Measurements from ENCODE around the gene NOG. TPM values are rescaled to one million over a fixed set of nuclear protein-coding genes. Genes with fewer than 3 reads are reported as not detected.

NOG gene
- total RNA-seq, 1 experiment from 2014 or later: not detected

DNA sequence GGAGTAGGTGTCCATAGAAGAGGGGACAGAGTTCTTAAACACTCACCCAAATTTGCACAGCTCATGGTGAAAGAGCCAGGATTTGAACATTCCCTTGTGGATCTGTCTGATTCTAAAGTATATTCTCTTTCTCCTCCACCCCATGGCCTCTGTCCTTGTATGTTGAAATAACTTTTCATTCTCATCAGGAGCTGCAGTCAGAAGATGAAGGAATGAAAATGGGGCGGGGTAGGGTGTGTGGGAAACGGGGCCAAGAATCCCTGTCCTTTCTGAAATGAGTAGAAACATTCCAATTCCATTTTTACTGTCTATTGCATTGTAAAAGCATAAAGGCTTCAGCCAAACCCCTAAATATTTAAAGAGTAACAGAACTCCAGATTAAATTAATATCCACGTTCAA lies 42.8 kb downstream of the NOG start:
- H3K9me3 ChIP-seq (ENCODE audit: low read length): no peaks in the 10 kb centered on the region
- H3K36me3 ChIP-seq (ENCODE audit: insufficient read depth, low read length): no peaks in the 10 kb centered on the region
- no peaks in the 10 kb centered on the region for H3K4me1 ChIP-seq (ENCODE audit: low read length)
- no peaks in the 10 kb centered on the region for H3K27me3 ChIP-seq (ENCODE audit: low read length)
- H3K27ac ChIP-seq (ENCODE audit: low read length): no peak overlapping the region
- DNase-seq: no peak
- no peak overlapping the region for H3K4me3 ChIP-seq (ENCODE audit: low read length)
- H3K9ac ChIP-seq (ENCODE audit: low read length): no peak overlapping the region
- no peak overlapping the region for H2AFZ ChIP-seq (ENCODE audit: low read length)
- H3K4me2 ChIP-seq (ENCODE audit: low read depth, low read length, poor library complexity, severe bottlenecking): no peak overlapping the region
- no peaks in the 10 kb centered on the region for H4K20me1 ChIP-seq (ENCODE audit: insufficient read depth, low read depth, low read length)
- H3K9me2 ChIP-seq (replicated peaks; ENCODE audit: insufficient read depth, low read length): no peaks in the 10 kb centered on the region
- H3K79me2 ChIP-seq (ENCODE audit: low read length): no peaks in the 10 kb centered on the region

- H3K4me3 ChIP-seq (ENCODE audit: low read length): no peak overlapping the region
- no peaks in the 10 kb centered on the region for H3K79me2 ChIP-seq (ENCODE audit: low read length)
- H3K4me1 ChIP-seq (ENCODE audit: low read length): no peaks in the 10 kb centered on the region
- H3K9me3 ChIP-seq (ENCODE audit: low read length): no peaks in the 10 kb centered on the region
- no peaks in the 10 kb centered on the region for H3K9me2 ChIP-seq (replicated peaks; ENCODE audit: insufficient read depth, low read length)
- H3K27me3 ChIP-seq (ENCODE audit: low read length): no peaks in the 10 kb centered on the region
- no peak overlapping the region for H3K27ac ChIP-seq (ENCODE audit: low read length)
- no peak for DNase-seq
- no peaks in the 10 kb centered on the region for H3K36me3 ChIP-seq (ENCODE audit: insufficient read depth, low read length)
- H3K4me2 ChIP-seq (ENCODE audit: low read depth, low read length, poor library complexity, severe bottlenecking): no peak overlapping the region
- H3K9ac ChIP-seq (ENCODE audit: low read length): no peak overlapping the region
- no peak overlapping the region for H2AFZ ChIP-seq (ENCODE audit: low read length)
- no peaks in the 10 kb centered on the region for H4K20me1 ChIP-seq (ENCODE audit: insufficient read depth, low read depth, low read length)
These were observed 43.8 kb downstream of the NOG start for GRCh38 chr17:56637254-56637653.

DNA sequence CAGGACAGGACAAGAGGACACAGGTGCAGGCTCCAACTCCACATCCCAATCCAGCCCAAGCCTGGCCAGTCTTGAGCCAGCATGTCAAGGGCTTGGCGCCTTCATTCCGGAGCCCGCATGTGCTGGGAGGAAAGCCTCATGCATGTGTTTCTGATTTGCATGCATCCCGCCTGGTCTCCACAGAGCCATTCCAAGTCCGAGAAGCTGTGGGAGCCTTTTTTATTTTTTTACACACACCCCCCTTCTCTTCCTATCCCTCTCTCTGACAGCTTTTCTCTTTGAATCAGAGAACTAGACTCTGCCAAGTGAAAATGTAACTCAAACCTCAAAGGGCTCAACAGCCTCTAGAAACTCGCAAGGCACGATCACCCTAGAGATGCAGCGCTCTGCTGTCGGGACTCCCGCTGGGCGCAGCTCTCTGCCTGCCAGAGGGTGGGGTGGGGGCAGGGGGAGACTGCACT lies 45.1 kb downstream of the NOG start:
- Histone ChIP-seq H3K9ac (ENCODE audit: low read length) (no peak overlapping the region), H4K20me1 (ENCODE audit: insufficient read depth, low read depth, low read length) (no peaks in the 10 kb centered on the region), H3K27me3 (ENCODE audit: low read length) (no peaks in the 10 kb centered on the region), H3K9me2 (replicated peaks; ENCODE audit: insufficient read depth, low read length) (no peaks in the 10 kb centered on the region), H3K36me3 (ENCODE audit: insufficient read depth, low read length) (no peaks in the 10 kb centered on the region), H3K27ac (ENCODE audit: low read length) (no peak overlapping the region), H3K4me1 (ENCODE audit: low read length) (no peaks in the 10 kb centered on the region), H3K4me3 (ENCODE audit: low read length) (no peak overlapping the region), H3K79me2 (ENCODE audit: low read length) (no peaks in the 10 kb centered on the region), H3K9me3 (ENCODE audit: low read length) (no peaks in the 10 kb centered on the region), H2AFZ (ENCODE audit: low read length) (no peak overlapping the region), H3K4me2 (ENCODE audit: low read depth, low read length, poor library complexity, severe bottlenecking) (no peak overlapping the region)
- DNase-seq: no peak

- Histone ChIP-seq H3K27ac (ENCODE audit: low read length) (no peak overlapping the region), H3K9me2 (replicated peaks; ENCODE audit: insufficient read depth, low read length) (no peaks in the 10 kb centered on the region), H3K27me3 (ENCODE audit: low read length) (no peaks in the 10 kb centered on the region), H3K79me2 (ENCODE audit: low read length) (no peaks in the 10 kb centered on the region), H3K36me3 (ENCODE audit: insufficient read depth, low read length) (no peaks in the 10 kb centered on the region), H3K4me3 (ENCODE audit: low read length) (no peak overlapping the region), H3K9me3 (ENCODE audit: low read length) (no peaks in the 10 kb centered on the region), H2AFZ (ENCODE audit: low read length) (no peak overlapping the region), H3K9ac (ENCODE audit: low read length) (no peak overlapping the region), H3K4me1 (ENCODE audit: low read length) (no peaks in the 10 kb centered on the region), H4K20me1 (ENCODE audit: insufficient read depth, low read depth, low read length) (no peaks in the 10 kb centered on the region), H3K4me2 (ENCODE audit: low read depth, low read length, poor library complexity, severe bottlenecking) (no peak overlapping the region)
- no peak for DNase-seq
These were observed 46.0 kb downstream of the NOG start for GRCh38 chr17:56639517-56639916.

DNA sequence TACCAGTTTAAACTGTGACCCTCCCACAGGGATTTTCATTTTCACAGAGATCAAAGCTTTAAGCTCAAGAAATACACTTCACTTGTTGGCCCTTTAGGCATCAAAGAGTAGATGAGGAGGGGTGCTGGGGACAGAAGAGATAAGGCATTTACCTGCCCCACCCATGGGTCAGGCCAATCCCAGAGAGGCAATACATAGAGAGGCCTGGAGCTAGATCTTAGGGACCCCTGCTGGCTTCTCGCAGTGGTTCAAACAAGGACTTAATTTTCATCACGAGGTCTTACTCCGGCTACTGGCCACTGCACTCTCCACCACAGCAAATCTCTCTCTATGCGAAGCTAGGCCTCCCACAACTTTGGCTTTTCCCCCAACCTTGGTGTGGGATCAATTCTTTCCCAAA lies 46.6 kb downstream of the NOG start:
- Histone ChIP-seq H2AFZ (ENCODE audit: low read length) (no peak overlapping the region), H3K4me3 (ENCODE audit: low read length) (no peak overlapping the region), H4K20me1 (ENCODE audit: insufficient read depth, low read depth, low read length) (no peaks in the 10 kb centered on the region), H3K9ac (ENCODE audit: low read length) (no peak overlapping the region), H3K9me3 (ENCODE audit: low read length) (no peaks in the 10 kb centered on the region), H3K4me2 (ENCODE audit: low read depth, low read length, poor library complexity, severe bottlenecking) (no peak overlapping the region), H3K36me3 (ENCODE audit: insufficient read depth, low read length) (no peaks in the 10 kb centered on the region), H3K79me2 (ENCODE audit: low read length) (no peaks in the 10 kb centered on the region), H3K9me2 (replicated peaks; ENCODE audit: insufficient read depth, low read length) (no peaks in the 10 kb centered on the region), H3K27me3 (ENCODE audit: low read length) (no peaks in the 10 kb centered on the region), H3K4me1 (ENCODE audit: low read length) (no peaks in the 10 kb centered on the region), H3K27ac (ENCODE audit: low read length) (no peak overlapping the region)
- DNase-seq: no peak

DNA sequence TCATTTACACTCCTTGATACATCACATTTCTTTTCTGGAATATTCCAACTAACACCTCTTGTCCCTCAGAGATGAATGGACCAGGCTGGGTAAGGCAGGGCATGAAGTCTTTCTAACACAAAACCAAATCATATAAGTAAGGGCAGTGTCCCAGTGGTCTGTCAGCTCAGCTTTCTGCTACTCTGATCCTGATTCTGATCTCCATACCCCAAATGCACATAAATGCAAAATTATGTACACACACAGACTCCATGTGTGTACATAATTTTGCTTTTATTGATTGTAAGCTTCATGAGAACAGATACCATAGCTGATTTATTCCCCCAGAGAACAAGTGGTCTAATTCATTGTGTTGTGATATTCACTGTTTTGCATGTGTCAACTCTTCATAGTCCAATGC lies 47.9 kb downstream of the NOG start:
- Histone ChIP-seq H3K79me2 (ENCODE audit: low read length) (no peaks in the 10 kb centered on the region), H3K4me1 (ENCODE audit: low read length) (no peaks in the 10 kb centered on the region), H3K27me3 (ENCODE audit: low read length) (no peaks in the 10 kb centered on the region), H3K9me2 (replicated peaks; ENCODE audit: insufficient read depth, low read length) (no peaks in the 10 kb centered on the region), H3K9ac (ENCODE audit: low read length) (no peak overlapping the region), H2AFZ (ENCODE audit: low read length) (no peak overlapping the region), H3K4me2 (ENCODE audit: low read depth, low read length, poor library complexity, severe bottlenecking) (no peak overlapping the region), H3K4me3 (ENCODE audit: low read length) (no peak overlapping the region), H3K27ac (ENCODE audit: low read length) (no peak overlapping the region), H3K9me3 (ENCODE audit: low read length) (no peaks in the 10 kb centered on the region), H4K20me1 (ENCODE audit: insufficient read depth, low read depth, low read length) (no peaks in the 10 kb centered on the region), H3K36me3 (ENCODE audit: insufficient read depth, low read length) (no peaks in the 10 kb centered on the region)
- no peak for DNase-seq

DNA sequence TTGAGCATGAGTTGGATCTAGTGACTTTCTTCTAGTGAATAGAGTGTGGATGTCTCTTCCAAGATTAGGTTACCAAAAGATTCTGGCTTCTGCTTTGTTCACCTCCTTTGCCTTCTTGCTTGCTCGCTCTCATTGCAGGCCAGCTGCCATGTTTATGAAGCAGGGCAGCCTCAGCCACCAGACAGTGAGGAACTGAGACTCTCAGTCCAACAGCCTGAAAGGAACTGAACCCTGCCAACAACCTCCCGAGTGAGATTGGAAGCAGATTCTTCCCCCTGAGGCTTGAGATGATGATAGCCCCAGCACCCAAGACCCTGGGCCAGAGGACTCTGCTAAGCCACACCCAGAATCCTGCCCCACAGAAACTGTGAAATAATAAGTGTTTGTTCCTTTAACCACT lies 48.4 kb downstream of the NOG start:
- Histone ChIP-seq H3K79me2 (ENCODE audit: low read length) (no peaks in the 10 kb centered on the region), H2AFZ (ENCODE audit: low read length) (no peak overlapping the region), H3K4me1 (ENCODE audit: low read length) (no peaks in the 10 kb centered on the region), H3K4me2 (ENCODE audit: low read depth, low read length, poor library complexity, severe bottlenecking) (no peak overlapping the region), H3K27me3 (ENCODE audit: low read length) (no peaks in the 10 kb centered on the region), H3K9me3 (ENCODE audit: low read length) (no peaks in the 10 kb centered on the region), H3K4me3 (ENCODE audit: low read length) (no peak overlapping the region), H3K36me3 (ENCODE audit: insufficient read depth, low read length) (no peaks in the 10 kb centered on the region), H3K9ac (ENCODE audit: low read length) (no peak overlapping the region), H4K20me1 (ENCODE audit: insufficient read depth, low read depth, low read length) (no peaks in the 10 kb centered on the region), H3K27ac (ENCODE audit: low read length) (no peak overlapping the region), H3K9me2 (replicated peaks; ENCODE audit: insufficient read depth, low read length) (no peaks in the 10 kb centered on the region)
- no peak for DNase-seq

- H3K9me3 ChIP-seq (ENCODE audit: low read length): no peaks in the 10 kb centered on the region
- H3K27ac ChIP-seq (ENCODE audit: low read length): no peak overlapping the region
- no peaks in the 10 kb centered on the region for H3K79me2 ChIP-seq (ENCODE audit: low read length)
- H3K4me3 ChIP-seq (ENCODE audit: low read length): no peak overlapping the region
- no peak overlapping the region for H2AFZ ChIP-seq (ENCODE audit: low read length)
- no peaks in the 10 kb centered on the region for H3K27me3 ChIP-seq (ENCODE audit: low read length)
- DNase-seq: no peak
- H3K4me2 ChIP-seq (ENCODE audit: low read depth, low read length, poor library complexity, severe bottlenecking): no peak overlapping the region
- H4K20me1 ChIP-seq (ENCODE audit: insufficient read depth, low read depth, low read length): no peaks in the 10 kb centered on the region
- no peaks in the 10 kb centered on the region for H3K36me3 ChIP-seq (ENCODE audit: insufficient read depth, low read length)
- no peaks in the 10 kb centered on the region for H3K4me1 ChIP-seq (ENCODE audit: low read length)
- H3K9me2 ChIP-seq (replicated peaks; ENCODE audit: insufficient read depth, low read length): no peaks in the 10 kb centered on the region
- H3K9ac ChIP-seq (ENCODE audit: low read length): no peak overlapping the region
These were observed 48.9 kb downstream of the NOG start for GRCh38 chr17:56642424-56642823.
